ENCODE results near the gene TMEM132D.

DNA sequence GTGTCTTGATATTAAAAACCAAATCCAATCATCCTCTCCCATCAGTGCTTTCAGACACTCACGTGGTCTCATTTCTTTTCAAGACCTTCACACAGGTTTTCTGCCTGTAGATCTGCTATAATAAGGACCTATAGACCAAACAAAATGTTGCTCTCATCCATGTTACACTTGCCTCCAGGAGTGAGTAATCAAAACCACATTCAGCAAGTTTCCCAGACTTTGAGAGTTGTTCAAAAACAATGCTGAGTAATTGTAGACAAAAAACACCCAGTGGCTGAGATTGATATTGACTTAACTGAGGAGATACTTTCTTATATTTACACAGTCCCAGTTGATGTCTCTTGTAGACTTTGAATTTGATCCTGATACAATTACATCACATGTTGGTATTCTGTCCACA, 383.1 kb downstream of the TMEM132D start:
- TF ChIP-seq POLR2A (IDR thresholded peaks at IDR 0.05), result no peak
- TF ChIP-seq, protein P1, sequence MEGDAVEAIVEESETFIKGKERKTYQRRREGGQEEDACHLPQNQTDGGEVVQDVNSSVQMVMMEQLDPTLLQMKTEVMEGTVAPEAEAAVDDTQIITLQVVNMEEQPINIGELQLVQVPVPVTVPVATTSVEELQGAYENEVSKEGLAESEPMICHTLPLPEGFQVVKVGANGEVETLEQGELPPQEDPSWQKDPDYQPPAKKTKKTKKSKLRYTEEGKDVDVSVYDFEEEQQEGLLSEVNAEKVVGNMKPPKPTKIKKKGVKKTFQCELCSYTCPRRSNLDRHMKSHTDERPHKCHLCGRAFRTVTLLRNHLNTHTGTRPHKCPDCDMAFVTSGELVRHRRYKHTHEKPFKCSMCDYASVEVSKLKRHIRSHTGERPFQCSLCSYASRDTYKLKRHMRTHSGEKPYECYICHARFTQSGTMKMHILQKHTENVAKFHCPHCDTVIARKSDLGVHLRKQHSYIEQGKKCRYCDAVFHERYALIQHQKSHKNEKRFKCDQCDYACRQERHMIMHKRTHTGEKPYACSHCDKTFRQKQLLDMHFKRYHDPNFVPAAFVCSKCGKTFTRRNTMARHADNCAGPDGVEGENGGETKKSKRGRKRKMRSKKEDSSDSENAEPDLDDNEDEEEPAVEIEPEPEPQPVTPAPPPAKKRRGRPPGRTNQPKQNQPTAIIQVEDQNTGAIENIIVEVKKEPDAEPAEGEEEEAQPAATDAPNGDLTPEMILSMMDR (IDR thresholded peaks at IDR 0.05), result no peak

Measured in gastroesophageal sphincter (tissue), 3 donors.